ENCODE results near the gene CD248.

GRCh38 chr11:66315921-66316811 is 678 bp downstream of the CD248 start:
- TF ChIP-seq, protein P1, sequence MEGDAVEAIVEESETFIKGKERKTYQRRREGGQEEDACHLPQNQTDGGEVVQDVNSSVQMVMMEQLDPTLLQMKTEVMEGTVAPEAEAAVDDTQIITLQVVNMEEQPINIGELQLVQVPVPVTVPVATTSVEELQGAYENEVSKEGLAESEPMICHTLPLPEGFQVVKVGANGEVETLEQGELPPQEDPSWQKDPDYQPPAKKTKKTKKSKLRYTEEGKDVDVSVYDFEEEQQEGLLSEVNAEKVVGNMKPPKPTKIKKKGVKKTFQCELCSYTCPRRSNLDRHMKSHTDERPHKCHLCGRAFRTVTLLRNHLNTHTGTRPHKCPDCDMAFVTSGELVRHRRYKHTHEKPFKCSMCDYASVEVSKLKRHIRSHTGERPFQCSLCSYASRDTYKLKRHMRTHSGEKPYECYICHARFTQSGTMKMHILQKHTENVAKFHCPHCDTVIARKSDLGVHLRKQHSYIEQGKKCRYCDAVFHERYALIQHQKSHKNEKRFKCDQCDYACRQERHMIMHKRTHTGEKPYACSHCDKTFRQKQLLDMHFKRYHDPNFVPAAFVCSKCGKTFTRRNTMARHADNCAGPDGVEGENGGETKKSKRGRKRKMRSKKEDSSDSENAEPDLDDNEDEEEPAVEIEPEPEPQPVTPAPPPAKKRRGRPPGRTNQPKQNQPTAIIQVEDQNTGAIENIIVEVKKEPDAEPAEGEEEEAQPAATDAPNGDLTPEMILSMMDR (IDR thresholded peaks at IDR 0.05), result no peak
- no peak for TF ChIP-seq POLR2A (IDR thresholded peaks at IDR 0.05)
